SK-N-MC (cell line): ENCODE results near the gene JMJD1C.

Experiments used
- EZH2 ChIP-seq: fragments of 200-600 bp; sonication (generic); IDR thresholded peaks from one replicate; pipeline ENCODE4 v1.6.1; 2017; ENCODE audit warnings: antibody characterized with exemption
- FOXP2 ChIP-seq: optimal IDR thresholded peaks from 2 replicates; pipeline ENCODE3; 2011; ENCODE audit warnings: mild to moderate bottlenecking, moderate library complexity; ENCODE audit not compliant: insufficient read depth; ENCODE audit errors: extremely low read length, control extremely low read depth
- POLR2AphosphoS5 ChIP-seq: IDR thresholded peaks from 2 replicates; pipeline ENCODE4 v1.6.1; 2012; ENCODE audit warnings: mild to moderate bottlenecking, low read depth, low read length, borderline replicate concordance

DNA sequence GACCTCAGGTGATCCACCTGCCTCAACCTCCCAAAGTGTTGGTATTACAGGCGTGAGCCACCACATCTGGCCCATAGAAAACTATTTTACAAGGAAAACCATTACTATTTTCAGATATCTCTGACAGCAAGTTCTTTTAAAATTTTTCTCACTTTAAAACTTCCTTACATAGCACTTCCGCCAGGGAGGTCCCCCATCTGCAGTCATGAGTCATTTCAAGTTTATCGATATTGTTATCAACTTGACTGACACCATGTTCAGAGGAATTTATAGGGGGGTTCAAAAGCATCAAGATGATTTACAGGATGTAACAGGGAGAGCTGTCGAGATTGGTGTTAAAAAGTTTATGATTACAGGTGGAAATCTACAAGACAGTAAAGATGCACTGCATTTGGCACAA lies 243.8 kb downstream of the JMJD1C start:
- TF ChIP-seq EZH2 (no peak), POLR2AphosphoS5 (no peak), FOXP2 (no peak)
